ENCODE data around the gene PRSS36. TPM values are rescaled to one million over a fixed set of nuclear protein-coding genes. Genes with fewer than 3 reads are reported as not detected.

PRSS36 gene
- total RNA-seq, 1 donor from 2014 or later = 6.6 TPM

DNA sequence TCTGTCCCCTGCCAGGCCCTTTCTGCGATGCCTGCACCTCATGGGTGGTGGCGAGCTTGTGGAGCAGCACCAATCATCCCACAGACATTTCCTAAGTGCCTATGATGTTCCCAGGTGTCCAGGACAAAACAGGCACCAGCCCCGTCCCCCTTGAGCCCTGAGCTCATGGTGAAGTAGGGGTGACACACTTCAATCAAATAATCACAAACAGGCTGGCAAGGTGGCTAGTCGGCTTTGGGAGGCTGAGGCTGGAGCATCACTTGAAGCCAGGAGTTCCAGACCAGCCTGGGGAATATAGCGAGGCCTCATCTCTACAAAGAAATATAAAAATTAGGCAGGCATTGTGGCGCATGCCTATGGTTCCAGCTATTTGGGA, 13.6 kb downstream of the PRSS36 start:
- Histone ChIP-seq H3K27ac (no peak overlapping the region), H3K27me3 (ENCODE audit: low read depth) (no peaks in the 10 kb centered on the region), H3K4me3 (no peak overlapping the region), H3K4me1 (peaks cover 49% of the 10 kb centered on the region), H3K36me3 (peaks cover 15% of the 10 kb centered on the region), H3K9me3 (no peaks in the 10 kb centered on the region)
- TF ChIP-seq, protein P1, sequence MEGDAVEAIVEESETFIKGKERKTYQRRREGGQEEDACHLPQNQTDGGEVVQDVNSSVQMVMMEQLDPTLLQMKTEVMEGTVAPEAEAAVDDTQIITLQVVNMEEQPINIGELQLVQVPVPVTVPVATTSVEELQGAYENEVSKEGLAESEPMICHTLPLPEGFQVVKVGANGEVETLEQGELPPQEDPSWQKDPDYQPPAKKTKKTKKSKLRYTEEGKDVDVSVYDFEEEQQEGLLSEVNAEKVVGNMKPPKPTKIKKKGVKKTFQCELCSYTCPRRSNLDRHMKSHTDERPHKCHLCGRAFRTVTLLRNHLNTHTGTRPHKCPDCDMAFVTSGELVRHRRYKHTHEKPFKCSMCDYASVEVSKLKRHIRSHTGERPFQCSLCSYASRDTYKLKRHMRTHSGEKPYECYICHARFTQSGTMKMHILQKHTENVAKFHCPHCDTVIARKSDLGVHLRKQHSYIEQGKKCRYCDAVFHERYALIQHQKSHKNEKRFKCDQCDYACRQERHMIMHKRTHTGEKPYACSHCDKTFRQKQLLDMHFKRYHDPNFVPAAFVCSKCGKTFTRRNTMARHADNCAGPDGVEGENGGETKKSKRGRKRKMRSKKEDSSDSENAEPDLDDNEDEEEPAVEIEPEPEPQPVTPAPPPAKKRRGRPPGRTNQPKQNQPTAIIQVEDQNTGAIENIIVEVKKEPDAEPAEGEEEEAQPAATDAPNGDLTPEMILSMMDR (IDR thresholded peaks at IDR 0.05) = no peak
- intact Hi-C loops (cut with DNase I) = no loop called here
- ATAC-seq (no peak), DNase-seq (no peak)

DNA sequence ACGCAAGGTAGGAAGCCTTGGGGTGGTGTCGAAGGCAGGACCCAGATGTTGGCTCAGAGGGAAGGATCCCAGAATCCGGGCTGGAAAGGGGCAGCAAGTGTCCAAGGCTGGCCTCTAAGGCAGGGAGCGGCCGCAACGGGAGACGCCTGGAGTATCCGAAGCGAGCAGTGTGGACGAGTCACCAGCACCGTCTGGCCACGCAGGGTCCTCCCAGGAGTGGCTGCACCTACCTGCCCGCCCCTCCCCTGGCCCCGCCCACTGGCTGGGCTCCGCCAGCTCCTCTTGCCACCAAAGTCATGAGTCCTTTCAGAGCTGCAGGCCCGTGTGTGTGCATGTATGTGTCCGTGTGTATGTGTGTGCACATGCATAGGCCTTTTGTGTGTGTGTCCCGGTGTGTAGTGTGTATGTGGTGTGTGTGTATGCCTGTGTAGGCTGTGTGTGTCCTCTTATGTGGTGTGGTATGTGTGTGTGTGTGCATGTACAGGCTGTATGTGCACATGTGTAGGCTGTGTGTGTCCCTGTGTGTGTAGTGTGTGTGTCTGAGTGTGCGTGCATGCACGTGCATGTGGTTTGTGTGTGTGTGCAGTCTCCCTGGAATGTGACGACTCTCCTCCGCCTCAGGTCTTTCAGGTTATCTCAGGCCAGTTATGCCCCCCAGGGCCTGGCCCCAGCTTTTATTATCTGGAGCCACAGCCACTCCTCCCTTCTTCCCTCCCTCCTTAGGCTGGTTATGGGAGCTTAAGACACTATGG, 14.2 kb downstream of the PRSS36 start, which contains the start of gene PRSS8:
PRSS8 (minus strand) TSS at position 193 of the 752 bp plus-strand sequence. CDS start 229 bp downstream, outside the sequence.
- TF ChIP-seq, protein P1 (IDR thresholded peaks at IDR 0.05) = no peak
- peak within 1 kb of the TSS; percentile 88 for H3K27ac ChIP-seq

DNA sequence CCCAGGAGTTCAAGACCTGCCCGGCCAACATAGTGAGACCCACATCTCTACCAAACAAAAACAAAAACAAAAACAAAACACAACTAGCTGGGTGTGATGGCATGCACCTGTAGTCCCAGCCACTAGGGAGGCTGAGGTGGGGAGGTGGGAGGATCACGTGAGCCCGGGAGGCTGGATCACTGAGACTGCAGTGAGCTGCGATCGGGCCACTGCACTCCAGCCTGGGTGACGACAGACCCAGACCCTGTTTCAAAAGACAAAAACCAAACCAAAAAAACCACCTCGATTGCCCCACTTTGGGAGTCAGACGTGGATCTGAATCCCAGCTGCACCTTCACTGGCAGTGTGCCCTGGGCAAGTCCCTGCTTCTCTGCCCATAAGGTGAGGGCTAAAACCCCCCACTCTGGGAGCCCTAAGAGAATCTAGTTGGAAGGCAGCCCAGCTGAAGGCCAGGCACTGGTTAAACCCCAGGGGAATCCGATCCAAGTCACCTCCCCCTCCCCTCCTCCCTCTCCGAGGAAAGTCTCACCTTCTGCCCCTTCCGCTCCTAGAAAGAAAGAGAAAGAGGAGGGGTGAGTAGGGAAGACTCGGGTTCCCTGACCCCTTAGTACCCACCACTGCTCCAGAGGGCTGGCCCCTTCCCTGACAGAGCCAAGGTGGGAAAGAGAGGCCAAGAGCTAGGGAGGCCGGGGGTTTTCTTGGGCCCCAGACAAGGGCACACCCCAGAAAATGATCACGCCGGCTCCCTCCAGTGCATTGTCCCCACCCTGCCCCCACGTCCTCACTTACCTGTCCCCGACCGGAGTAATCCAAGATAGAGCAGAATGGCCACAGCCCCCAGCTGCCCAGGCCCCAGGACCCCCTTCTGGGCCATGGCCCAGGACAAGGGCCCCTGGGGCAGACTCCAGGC, 15.0 kb downstream of the PRSS36 start:
- intact Hi-C loops (cut with DNase I) = no loop called here
- Histone ChIP-seq H3K36me3 (peaks cover 29% of the 10 kb centered on the region), H3K27me3 (ENCODE audit: low read depth) (no peaks in the 10 kb centered on the region), H3K4me3 (peak overlapping the region; percentile 54), H3K27ac (peak overlapping the region; percentile 88), H3K4me1 (peaks cover 50% of the 10 kb centered on the region), H3K9me3 (no peaks in the 10 kb centered on the region)
- TF ChIP-seq, protein P1 (IDR thresholded peaks at IDR 0.05) = no peak
- ATAC-seq (peak; percentile 55 to 57), DNase-seq (peak; percentile 83)

More for the DNA sequence above, 14.2 kb downstream of the PRSS36 start, which contains the start of gene PRSS8:
- H3K36me3 ChIP-seq = peaks cover 21% of the 10 kb centered on the region
- no peaks in the 10 kb centered on the region for H3K27me3 ChIP-seq (ENCODE audit: low read depth)
- DNase-seq (peak; percentile 92), ATAC-seq (peak; percentile 70 to 72)
- peaks cover 47% of the 10 kb centered on the region for H3K4me1 ChIP-seq
- H3K9me3 ChIP-seq = no peaks in the 10 kb centered on the region
- intact Hi-C loops (cut with DNase I) = no loop called here
- H3K4me3 ChIP-seq = peak within 1 kb of the TSS; percentile 54

DNA sequence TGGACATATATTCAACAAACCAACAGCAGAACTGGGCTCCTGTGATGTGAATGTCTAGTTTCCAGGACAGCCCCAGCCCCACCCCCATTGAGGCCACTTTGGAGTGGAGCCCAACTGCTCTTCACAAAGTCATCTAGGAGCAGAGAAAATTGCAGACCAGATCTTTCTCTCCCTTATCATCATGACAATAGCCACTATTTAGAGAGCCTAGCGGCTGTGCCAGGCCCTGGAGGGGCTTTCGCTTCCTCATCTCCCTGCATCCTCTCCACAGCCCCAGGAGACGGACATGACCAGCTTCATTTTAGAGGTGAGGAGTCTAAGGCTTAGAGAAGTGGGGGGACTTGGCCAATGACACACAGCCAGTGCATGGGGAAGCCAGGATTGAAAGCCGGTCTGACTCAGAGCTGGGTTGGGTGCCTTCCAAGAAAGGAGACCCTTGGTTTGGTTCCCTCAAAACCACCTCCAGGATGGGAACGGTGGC, 15.7 kb downstream of the PRSS36 start:
- H3K4me3 ChIP-seq = peak overlapping the region; percentile 54

DNA sequence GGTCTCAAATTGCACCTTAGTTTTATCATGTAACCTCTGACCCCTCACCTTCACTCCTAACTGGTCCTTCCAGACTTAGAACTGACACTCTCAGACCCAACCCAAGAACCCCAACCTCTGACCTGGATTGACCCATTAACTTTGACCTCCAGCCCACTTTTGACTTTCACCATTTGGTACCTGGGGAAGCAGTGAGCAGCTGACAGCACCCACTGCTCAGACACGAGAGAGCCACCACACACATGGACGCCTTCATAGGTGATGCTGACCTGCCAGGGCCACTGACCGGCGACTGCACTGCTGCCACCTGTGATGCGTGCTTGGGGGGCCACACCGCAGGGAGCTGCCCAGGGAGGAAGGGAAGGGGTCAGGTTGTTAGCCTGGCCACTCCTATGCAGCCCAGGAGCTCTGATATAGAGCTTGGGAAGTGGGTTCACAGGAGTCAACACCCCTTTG, 16.8 kb downstream of the PRSS36 start:
- peak overlapping the region; percentile 54 for H3K4me3 ChIP-seq
- no peaks in the 10 kb centered on the region for H3K9me3 ChIP-seq
- TF ChIP-seq, protein P1 (IDR thresholded peaks at IDR 0.05) = no peak
- ATAC-seq (no peak), DNase-seq (no peak)
- H3K4me1 ChIP-seq = peaks cover 54% of the 10 kb centered on the region
- intact Hi-C loops (cut with DNase I) = no loop called here
- no peaks in the 10 kb centered on the region for H3K27me3 ChIP-seq (ENCODE audit: low read depth)
- H3K27ac ChIP-seq = peak overlapping the region; percentile 0
- H3K36me3 ChIP-seq = peaks cover 44% of the 10 kb centered on the region

More for the DNA sequence above, 15.7 kb downstream of the PRSS36 start:
- DNase-seq (no peak), ATAC-seq (no peak)
- Histone ChIP-seq H3K27me3 (ENCODE audit: low read depth) (no peaks in the 10 kb centered on the region), H3K9me3 (no peaks in the 10 kb centered on the region), H3K4me1 (peaks cover 54% of the 10 kb centered on the region), H3K36me3 (peaks cover 35% of the 10 kb centered on the region), H3K27ac (peak overlapping the region; percentile 88)
- intact Hi-C loops (cut with DNase I) = no loop called here
- TF ChIP-seq, protein P1 (IDR thresholded peaks at IDR 0.05) = no peak
